NCI-H748 treated with DMSO at 0.1 percent for 48 hours (cell line): ENCODE results near the gene EGFR.

Experiments used
- DNase-seq: peaks from one replicate; lab custom pipeline; 2025; lab: John Stamatoyannopoulos, UW

EGFR gene

GRCh38 chr7:55189878-55190436 lies 171.1 kb downstream of the EGFR start:
- no peak for DNase-seq

GRCh38 chr7:55190511-55191160 lies 171.8 kb downstream of the EGFR start:
- no peak for DNase-seq

- DNase-seq, result no peak
Observed at GRCh38 chr7:55191161-55191925, 172.5 kb downstream of the EGFR start.

GRCh38 chr7:55191926-55192692 lies 173.3 kb downstream of the EGFR start:
- DNase-seq, result no peak

GRCh38 chr7:55192723-55193122 lies 173.9 kb downstream of the EGFR start:
- peak; percentile 26 for DNase-seq

- no peak for DNase-seq
Observed at GRCh38 chr7:55193245-55193644, 174.4 kb downstream of the EGFR start.

GRCh38 chr7:55194522-55194921 lies 175.7 kb downstream of the EGFR start:
- no peak for DNase-seq

GRCh38 chr7:55198634-55199392 lies 180.0 kb downstream of the EGFR start:
- DNase-seq, result no peak

GRCh38 chr7:55199418-55199817 lies 180.6 kb downstream of the EGFR start:
- no peak for DNase-seq

- no peak for DNase-seq
Observed at GRCh38 chr7:55200441-55200840, 181.6 kb downstream of the EGFR start.

- no peak for DNase-seq
Observed at GRCh38 chr7:55202150-55202913, 183.5 kb downstream of the EGFR start.

GRCh38 chr7:55203300-55203699 lies 184.5 kb downstream of the EGFR start:
- DNase-seq, result no peak

- DNase-seq, result no peak
Observed at GRCh38 chr7:55205124-55205955, 186.5 kb downstream of the EGFR start.

- DNase-seq, result no peak
Observed at GRCh38 chr7:55206235-55207029, 187.6 kb downstream of the EGFR start.

GRCh38 chr7:55207436-55208125 lies 188.8 kb downstream of the EGFR start:
- DNase-seq, result no peak

GRCh38 chr7:55209366-55209765 lies 190.5 kb downstream of the EGFR start:
- no peak for DNase-seq

- DNase-seq, result no peak
Observed at GRCh38 chr7:55210176-55210575, 191.4 kb downstream of the EGFR start.

GRCh38 chr7:55210716-55211115 lies 191.9 kb downstream of the EGFR start:
- no peak for DNase-seq

- no peak for DNase-seq
Observed at GRCh38 chr7:55211726-55212125, 192.9 kb downstream of the EGFR start.
